Measurements from ENCODE around the gene SRBD1.

Gene SRBD1

DNA sequence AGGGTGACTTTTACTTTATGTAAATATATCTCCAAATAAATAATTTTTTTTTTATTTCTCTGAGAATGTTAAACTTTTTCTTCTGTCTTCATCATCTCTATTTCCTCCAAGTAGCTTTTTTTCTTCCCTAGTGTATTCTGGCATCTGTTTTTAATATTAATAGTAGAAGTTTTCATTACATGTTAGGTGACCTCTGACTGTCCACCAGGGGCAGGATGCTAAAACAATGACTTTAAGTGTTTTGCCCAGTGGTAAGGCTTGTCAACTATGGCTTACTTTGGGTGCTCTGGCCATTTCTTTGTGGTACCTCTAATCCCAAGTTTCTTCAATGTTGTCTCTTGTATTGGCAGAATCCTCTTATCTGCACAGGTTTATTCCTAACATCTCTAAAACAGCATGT, 127.1 kb downstream of the SRBD1 start:
- TF ChIP-seq, protein P1, sequence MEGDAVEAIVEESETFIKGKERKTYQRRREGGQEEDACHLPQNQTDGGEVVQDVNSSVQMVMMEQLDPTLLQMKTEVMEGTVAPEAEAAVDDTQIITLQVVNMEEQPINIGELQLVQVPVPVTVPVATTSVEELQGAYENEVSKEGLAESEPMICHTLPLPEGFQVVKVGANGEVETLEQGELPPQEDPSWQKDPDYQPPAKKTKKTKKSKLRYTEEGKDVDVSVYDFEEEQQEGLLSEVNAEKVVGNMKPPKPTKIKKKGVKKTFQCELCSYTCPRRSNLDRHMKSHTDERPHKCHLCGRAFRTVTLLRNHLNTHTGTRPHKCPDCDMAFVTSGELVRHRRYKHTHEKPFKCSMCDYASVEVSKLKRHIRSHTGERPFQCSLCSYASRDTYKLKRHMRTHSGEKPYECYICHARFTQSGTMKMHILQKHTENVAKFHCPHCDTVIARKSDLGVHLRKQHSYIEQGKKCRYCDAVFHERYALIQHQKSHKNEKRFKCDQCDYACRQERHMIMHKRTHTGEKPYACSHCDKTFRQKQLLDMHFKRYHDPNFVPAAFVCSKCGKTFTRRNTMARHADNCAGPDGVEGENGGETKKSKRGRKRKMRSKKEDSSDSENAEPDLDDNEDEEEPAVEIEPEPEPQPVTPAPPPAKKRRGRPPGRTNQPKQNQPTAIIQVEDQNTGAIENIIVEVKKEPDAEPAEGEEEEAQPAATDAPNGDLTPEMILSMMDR (conservative IDR thresholded peaks at IDR 0.05; ENCODE audit: low read depth, low read length), result peak; percentile 52
- no peak overlapping the region for H3K4me3 ChIP-seq (ENCODE audit: low read depth, low read length)
- DNase-seq (ENCODE audit: low read depth), result peak; percentile 20

DNA sequence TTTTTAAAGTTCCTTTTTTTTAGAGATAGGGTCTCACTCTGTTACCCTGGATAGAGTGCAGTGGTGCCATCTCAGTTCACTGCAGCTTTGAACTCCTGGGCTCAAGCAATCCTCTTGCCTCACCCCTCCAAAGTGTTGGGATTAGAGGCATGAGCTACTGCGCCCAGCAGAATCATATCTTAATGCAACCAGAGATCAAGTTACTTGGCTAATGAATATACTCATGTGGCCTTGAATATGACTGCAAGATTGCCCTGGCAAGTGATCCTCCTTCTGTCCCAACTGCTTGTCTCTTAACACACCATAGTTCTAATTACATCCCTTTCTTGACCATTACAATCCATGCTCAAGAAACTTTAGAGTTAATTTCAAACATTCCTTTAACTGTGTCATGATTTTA, 133.5 kb downstream of the SRBD1 start:
- TF ChIP-seq, protein P1 (conservative IDR thresholded peaks at IDR 0.05; ENCODE audit: low read depth, low read length), result no peak
- no peak overlapping the region for H3K4me3 ChIP-seq (ENCODE audit: low read depth, low read length)
- no peak for DNase-seq (ENCODE audit: low read depth)

- no peak overlapping the region for H3K4me3 ChIP-seq (ENCODE audit: low read depth, low read length)
- DNase-seq (ENCODE audit: low read depth), result no peak
- TF ChIP-seq, protein P1 (conservative IDR thresholded peaks at IDR 0.05; ENCODE audit: low read depth, low read length), result no peak
These were observed 140.5 kb downstream of the SRBD1 start for GRCh38 chr2:45470531-45470930.

DNA sequence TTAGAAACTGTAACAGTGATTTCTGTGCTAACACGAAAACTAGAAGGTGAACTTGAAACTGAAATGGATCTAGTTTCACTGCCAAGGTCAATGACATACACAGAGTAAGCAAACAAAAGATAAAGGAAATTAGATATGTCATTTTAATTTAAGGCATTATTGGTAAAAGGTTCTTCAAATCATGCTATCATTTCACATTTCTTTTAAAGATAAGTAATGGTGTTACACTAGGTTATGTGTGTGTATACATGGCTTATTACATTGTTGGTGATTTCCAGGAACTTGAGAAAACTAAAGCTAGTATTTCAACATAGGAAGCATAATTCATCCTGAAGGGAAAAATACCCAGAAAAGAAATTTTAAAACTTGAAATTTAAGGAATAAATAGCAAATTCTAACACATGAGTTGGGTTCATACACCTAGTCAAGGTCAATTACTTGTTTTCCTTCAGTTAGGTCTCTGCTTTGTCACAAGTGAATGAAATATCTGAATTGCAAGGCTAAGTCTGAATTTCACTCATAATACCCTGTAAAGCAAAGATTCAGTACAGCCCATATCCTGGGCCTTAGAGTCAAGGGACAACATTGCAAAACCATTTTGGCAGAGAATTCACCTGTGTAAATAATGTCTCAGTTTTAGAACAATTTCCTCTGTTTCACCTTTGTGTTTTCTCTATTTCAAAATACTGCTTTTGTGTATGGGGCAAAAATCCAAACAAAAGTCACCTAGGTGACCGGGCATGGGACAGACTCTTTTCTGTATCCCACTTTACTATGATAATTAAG, 141.6 kb downstream of the SRBD1 start:
- TF ChIP-seq, protein P1 (conservative IDR thresholded peaks at IDR 0.05; ENCODE audit: low read depth, low read length), result no peak
- peak; percentile 43 for DNase-seq (ENCODE audit: low read depth)
- no peak overlapping the region for H3K4me3 ChIP-seq (ENCODE audit: low read depth, low read length)

- TF ChIP-seq, protein P1 (conservative IDR thresholded peaks at IDR 0.05; ENCODE audit: low read depth, low read length), result no peak
- no peak for DNase-seq (ENCODE audit: low read depth)
- no peak overlapping the region for H3K4me3 ChIP-seq (ENCODE audit: low read depth, low read length)
These were observed 142.8 kb downstream of the SRBD1 start for GRCh38 chr2:45468279-45468678.

DNA sequence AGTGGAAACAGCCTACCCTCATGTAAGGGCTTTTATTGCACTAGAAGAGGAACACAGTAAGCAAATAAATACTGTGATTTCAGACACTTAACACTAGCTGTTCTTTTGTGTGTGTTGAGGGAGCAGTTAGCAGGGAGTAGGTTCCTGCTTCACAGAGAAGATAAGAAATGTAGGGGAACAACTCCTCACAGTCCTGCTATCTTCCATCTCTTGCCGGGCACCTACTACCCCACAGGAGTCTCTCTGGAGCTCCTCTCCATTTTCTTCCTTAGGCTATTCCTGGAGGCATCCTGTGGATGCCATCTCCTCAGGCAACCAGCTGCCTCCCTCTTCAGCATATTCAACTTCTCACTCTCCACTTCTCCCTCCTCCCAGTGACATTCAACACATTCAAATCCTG, 145.0 kb downstream of the SRBD1 start:
- no peak for DNase-seq (ENCODE audit: low read depth)
- TF ChIP-seq, protein P1 (conservative IDR thresholded peaks at IDR 0.05; ENCODE audit: low read depth, low read length), result no peak
- H3K4me3 ChIP-seq (ENCODE audit: low read depth, low read length), result no peak overlapping the region

GRCh38 chr2:45460825-45461224, 150.2 kb downstream of the SRBD1 start:
- no peak for DNase-seq (ENCODE audit: low read depth)
- no peak overlapping the region for H3K4me3 ChIP-seq (ENCODE audit: low read depth, low read length)
- TF ChIP-seq, protein P1 (conservative IDR thresholded peaks at IDR 0.05; ENCODE audit: low read depth, low read length), result no peak
